Hair follicle dermal papilla cell (primary cell): ENCODE data around the gene CTAGE15. TPM values are rescaled to one million over a fixed set of nuclear protein-coding genes. Genes with fewer than 3 reads are reported as not detected.

Experiments
- small RNA-seq: library from RNA; depleted of rRNA; stranded (forward); fragments of <200 nt; gene quantifications from one replicate; pipeline ENCODE3, GENCODE V24; 2012
- total RNA-seq: library from RNA; depleted of rRNA; stranded (reverse); fragments of >200 nt; gene quantifications from 2 replicates; pipeline ENCODE4 v1.2.3, GENCODE V29; 2012

The CTAGE15 gene, protein sequence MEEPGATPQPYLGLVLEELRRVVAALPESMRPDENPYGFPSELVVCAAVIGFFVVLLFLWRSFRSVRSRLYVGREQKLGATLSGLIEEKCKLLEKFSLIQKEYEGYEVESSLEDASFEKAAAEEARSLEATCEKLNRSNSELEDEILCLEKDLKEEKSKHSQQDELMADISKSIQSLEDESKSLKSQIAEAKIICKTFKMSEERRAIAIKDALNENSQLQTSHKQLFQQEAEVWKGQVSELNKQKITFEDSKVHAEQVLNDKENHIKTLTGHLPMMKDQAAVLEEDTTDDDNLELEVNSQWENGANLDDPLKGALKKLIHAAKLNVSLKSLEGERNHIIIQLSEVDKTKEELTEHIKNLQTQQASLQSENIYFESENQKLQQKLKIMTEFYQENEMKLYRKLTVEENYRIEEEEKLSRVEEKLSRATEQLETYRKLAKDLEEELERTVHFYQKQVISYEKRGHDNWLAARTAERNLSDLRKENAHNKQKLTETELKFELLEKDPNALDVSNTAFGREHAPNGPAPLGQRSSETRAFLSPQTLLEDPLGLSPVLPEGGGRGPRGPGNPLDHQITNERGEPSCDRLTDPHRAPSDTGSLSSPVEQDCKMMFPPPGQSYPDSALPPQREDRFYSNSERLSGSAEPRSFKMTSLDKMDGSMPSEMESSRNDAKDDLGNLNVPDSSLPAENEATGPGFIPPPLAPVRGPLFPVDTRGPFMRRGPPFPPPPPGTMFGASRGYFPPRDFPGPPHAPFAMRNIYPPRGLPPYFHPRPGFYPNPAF
- 0.36 and 1.5 TPM in 2 replicates for total RNA-seq

DNA sequence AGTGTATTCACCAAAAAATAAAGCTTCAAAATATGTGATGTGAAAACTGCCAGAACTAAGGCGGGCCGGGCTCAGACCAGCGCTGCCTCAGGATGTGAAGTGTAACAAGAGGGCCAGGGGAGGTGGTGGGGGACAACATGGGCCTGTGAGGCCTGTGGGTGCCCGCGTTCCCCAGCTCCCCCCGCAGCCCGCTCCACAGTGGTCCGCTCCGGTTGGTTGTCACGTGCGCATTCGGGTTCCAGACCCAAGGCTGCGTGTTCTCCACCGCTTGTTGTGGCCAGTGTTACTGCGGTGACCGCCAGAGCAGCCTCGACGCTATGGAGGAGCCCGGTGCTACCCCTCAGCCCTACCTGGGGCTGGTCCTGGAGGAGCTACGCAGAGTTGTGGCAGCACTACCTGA is at the start of gene CTAGE15:
TSS of gene CTAGE15 (plus strand) at position 301 of the 400 bp plus-strand sequence. CDS start at position 318, 17 bp downstream.

DNA sequence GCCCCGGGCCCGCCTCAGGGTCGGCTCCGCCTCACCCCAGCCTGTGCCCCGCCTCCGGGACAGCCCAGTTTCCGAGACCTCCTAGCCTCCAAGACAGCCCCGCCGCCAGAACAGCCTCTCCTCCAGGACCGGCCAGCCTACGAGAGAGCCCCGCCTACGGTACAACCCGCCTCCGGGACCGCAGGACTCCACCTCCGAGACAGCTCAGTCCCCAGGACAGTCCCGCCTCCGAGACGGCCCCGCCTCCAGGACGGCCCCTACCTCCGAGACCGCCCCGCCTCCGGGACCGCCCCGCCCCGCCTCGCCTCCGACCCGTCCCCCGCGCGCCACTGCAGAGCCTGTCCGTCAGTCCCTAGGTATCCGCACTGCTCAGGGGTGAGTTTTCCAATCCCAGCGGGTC is 49.0 kb downstream of the CTAGE15 start, which contains the start of gene TCAF2:
TSS of gene TCAF2 (plus strand) at position 329 of the 400 bp plus-strand sequence.

Small RNAs within 50 kb of the gene (small RNA-seq; reads per million reads assigned to genes)
- not detected for gene AC073264.2
- not detected for gene RNU6-162P

Other genes starting within 250 kb of the CTAGE15 start
- 1.3 and 1.8 TPM in 2 replicates for gene FAM131B, start 209.1 kb upstream of the CTAGE15 start, total RNA-seq
- 75.5 and 93.1 TPM in 2 replicates for gene ZYX, start 190.5 kb upstream of the CTAGE15 start, total RNA-seq
- gene EPHA1, start 162.9 kb upstream of the CTAGE15 start, total RNA-seq = not detected in 2 replicates
- gene TAS2R60, start 128.3 kb upstream of the CTAGE15 start, total RNA-seq = not detected in 2 replicates
- 0.49 TPM in 1 of 2 replicates, not detected in the other for gene TAS2R41, start 93.9 kb upstream of the CTAGE15 start, total RNA-seq
- gene TCAF2, start 49.2 kb downstream of the CTAGE15 start, total RNA-seq = 3.6 and 7.6 TPM in 2 replicates
- 0.65 and 0.97 TPM in 2 replicates for gene CTAGE6, start 185.9 kb downstream of the CTAGE15 start, total RNA-seq